ENCODE data around the gene WDTC1.
A peak's percentile ranks its signal among the peaks of the same experiment; 100 is the strongest.
"Not testable (repeated sequence)": the region's sequence is repeated elsewhere in the genome, so short reads cannot be mapped to it uniquely, and the experiment has no call there.

Gene WDTC1

DNA sequence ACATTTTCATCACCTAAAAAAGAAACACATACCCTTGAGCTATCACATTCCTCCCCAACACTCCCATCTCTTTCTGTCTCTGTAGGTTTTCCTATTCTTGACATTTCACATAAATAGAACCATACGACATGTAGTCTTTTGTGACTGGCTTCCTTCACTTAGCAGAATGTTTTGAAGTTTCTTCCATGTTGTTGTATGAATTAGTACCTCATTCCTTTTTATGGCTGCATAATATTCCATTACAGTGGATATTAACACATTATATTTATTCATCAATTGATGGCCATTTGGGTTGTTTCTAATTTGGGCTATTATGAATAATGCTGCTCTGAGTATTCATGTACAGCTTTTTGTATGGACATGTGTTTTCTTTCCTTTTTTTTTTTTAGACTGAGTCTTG is 11.8 kb downstream of the WDTC1 start:
- no peak for DNase-seq (ENCODE audit: low read depth)

- DNase-seq (ENCODE audit: low read depth) = no peak
Observed at GRCh38 chr1:27253596-27253995, 19.2 kb downstream of the WDTC1 start.

- DNase-seq (ENCODE audit: low read depth) = no peak
Observed at GRCh38 chr1:27255136-27255535, 20.7 kb downstream of the WDTC1 start.

GRCh38 chr1:27257155-27257554 is 22.7 kb downstream of the WDTC1 start:
- no peak for DNase-seq (ENCODE audit: low read depth)

DNA sequence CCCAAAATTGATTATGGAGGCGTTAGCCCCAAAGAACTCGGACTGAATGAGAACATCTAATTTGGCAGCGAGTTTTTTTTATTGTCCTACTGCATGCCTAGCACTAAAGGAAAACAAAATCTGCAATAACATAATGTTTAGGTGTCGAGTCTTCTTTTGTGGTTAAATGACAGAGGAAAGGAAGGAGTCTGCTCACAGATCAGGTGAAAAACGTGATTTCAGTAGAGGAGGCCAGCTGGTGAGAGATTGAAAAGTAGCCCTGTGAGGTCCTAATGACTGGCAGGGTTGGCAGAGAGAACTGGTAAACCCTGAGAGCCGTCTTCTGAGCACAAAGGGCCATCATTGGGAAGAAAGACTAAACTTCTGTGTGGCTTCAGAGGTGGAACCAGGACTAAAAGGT is 24.2 kb downstream of the WDTC1 start:
- DNase-seq (ENCODE audit: low read depth) = no peak

DNA sequence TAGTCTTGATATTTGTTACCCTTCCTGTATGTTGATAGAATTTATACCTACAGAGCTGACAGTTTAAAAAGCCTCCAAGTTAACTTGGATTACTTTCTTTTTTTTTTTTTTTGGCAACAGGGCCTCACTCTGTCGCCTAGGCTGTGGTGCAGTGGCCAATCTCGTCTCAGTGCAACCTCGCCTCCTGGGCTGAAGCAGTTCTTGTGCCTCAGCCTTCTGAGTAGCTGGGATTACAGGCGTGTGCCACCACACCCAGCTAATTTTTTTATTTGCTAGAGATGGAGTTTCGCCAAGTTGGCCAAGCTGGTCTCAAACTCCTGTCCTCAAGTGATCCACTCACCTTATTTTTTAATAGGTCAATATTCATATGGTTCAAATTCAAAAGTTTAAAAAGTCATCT is 32.7 kb downstream of the WDTC1 start:
- no peak for DNase-seq (ENCODE audit: low read depth)

DNA sequence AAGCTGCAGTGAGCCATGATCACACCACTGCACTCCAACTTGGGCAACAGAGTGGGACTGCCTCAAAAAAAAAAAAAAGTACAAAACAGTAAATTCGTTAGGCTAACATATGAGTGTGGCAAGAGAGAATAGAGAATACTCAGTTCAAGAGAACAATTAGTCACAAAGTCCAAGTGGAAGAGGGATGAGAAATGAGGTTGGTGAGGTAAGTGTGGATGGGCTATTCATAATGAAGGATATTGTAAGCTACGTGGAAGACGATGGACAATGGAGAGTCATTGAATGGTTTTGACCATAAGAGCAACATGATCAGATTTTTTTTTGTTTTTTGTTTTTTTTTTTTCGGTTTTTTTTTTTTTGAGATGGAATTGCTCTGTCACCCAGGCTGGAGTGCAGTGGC is 34.8 kb downstream of the WDTC1 start:
- DNase-seq (ENCODE audit: low read depth) = no peak

GRCh38 chr1:27274204-27274603 is 39.8 kb downstream of the WDTC1 start:
- DNase-seq (ENCODE audit: low read depth) = no peak

DNA sequence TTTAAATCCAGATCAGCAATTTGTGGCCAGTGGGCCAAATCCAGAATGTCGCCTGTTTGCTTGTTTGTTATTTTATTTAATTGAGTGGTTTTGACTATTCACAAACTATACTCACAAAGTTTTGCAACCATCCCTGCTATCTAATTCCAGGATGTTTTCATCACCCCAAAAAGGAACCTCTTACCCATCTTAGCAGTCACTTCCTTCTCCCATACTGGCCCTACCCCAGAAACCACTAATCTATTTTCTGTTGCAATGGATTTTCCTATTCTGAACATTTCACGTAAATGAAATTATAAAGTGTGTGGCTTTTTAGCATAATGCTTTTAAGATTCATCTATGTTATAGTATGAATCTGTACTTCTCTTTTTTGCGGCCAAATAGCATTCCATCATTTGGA is 41.3 kb downstream of the WDTC1 start:
- DNase-seq (ENCODE audit: low read depth) = no peak

- DNase-seq (ENCODE audit: low read depth) = peak; percentile 78
Observed at GRCh38 chr1:27284425-27285273, 50.2 kb downstream of the WDTC1 start.

DNA sequence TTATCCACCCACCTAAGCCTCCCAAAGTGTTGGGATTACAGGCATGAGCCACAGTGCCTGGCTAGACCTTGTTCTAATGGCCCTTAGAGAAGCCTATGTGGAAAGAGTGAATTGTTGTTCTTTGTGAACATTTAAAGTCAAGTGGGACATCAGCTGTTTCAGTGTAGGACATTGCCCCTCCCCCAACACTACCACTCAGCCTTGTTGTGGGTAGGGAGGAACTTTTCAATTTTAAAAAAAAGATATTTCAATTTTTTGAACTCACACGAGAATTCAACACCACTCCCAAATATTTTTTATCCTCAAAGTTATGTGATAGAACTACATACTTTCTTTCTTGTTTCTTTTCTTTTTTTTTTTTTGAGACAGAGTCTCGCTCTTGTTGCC is 50.8 kb downstream of the WDTC1 start:
- no peak for DNase-seq (ENCODE audit: low read depth)

GRCh38 chr1:27285821-27286220 is 51.4 kb downstream of the WDTC1 start:
- not testable (repeated sequence) for DNase-seq (ENCODE audit: low read depth)

DNA sequence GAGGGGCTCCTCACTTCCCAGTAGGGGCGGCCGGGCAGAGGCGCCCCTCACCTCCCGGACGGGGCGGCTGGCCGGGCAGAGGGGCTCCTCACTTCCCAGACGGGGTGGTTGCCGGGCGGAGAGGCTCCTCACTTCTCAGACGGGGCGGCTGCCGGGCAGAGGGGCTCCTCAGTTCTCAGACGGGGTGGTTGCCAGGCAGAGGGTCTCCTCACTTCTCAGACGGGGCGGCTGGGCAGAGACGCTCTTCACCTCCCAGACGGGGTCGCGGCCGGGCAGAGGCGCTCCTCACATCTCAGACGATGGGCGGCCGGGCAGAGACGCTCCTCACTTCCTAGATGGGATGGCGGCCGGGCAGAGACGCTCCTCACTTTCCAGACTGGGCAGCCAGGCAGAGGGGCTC is 54.7 kb downstream of the WDTC1 start:
- DNase-seq (ENCODE audit: low read depth) = not testable (repeated sequence)

- no peak for DNase-seq (ENCODE audit: low read depth)
Observed at GRCh38 chr1:27290581-27290980, 56.1 kb downstream of the WDTC1 start.

GRCh38 chr1:27292106-27292505 is 57.7 kb downstream of the WDTC1 start:
- DNase-seq (ENCODE audit: low read depth) = no peak

- DNase-seq (ENCODE audit: low read depth) = no peak
Observed at GRCh38 chr1:27293915-27294314, 59.5 kb downstream of the WDTC1 start.

GRCh38 chr1:27296773-27297291 is 62.4 kb downstream of the WDTC1 start:
- peak; percentile 54 for DNase-seq (ENCODE audit: low read depth)

- no peak for DNase-seq (ENCODE audit: low read depth)
Observed at GRCh38 chr1:27297903-27298302, 63.5 kb downstream of the WDTC1 start.

- no peak for DNase-seq (ENCODE audit: low read depth)
Observed at GRCh38 chr1:27298632-27299384, 64.4 kb downstream of the WDTC1 start.

DNA sequence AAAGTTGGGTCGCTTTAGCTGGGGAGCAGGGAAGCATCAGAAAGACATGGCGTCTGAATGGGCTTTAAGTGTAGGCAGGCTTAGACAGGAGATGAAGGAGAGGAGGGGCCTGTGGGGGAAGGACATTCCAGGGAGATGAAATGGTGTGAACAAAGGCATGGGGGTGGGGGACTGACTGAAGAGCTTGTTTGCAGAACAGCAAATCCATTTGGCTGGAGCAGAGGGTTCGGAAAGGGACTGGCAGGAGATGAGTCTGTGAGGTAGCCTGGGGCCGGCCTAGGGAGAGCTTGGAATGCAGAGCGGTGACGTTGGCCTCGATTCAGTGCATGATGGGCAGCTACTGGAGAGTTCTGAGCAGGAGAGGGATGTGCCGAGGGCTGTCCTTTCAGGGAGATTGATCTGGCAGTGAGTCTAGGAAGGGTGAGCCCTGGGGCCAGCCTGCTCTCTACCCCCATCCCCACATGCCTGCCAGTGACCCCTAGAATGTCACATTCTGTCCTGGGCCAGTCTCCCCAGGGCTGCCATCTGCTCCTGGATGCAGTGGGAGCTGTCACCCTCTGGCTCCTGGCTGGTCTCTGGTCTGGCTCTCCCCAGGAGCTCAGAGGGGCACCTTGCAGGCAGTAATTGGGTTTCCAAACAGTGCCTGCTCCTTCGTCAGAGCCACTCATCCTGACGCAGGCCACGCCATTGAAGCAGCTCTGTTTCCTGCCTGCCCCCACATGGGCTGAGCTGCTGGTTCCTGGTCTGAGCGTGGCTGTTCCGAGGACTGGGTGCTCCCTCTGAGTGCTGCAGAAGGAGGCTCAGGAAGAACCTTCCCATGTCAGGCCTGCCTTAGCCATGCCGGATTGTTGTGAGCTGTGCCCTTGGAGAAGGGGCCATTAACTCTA is 65.2 kb downstream of the WDTC1 start:
- no peak for DNase-seq (ENCODE audit: low read depth)

DNA sequence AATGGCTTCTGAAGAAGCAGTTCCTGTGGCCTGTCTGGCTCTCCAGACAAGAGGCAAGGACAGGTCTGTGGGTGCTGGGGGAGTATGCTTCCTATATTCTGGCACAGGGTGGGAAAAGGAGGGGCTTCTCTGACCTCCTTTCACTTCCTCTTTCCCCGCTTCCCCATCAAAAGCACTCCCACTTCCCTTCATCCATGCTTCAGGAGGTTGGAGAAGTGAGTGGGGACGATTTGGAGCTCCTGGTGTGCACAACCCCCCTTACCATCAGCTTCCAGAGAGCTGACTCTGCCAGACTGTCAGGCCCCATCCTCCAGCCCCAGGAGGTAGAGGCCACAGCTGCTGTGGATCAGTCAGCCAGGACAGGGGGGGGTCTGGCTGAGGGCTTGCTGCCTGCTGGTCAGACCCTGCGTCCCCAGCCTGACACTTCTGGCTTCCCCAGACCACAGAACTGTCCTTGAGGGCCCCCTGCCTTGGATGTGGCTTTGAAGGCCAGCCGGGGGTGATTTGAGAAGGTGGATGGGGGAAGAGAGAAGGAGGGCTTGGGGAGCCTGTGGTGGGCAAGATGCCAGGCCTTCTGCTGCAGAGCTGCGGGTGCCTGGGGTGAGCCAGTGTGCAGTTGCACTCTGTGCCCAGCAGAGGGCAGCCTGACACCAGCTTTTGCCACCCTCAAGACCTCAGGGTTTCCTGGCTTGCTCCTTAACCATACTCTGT is 66.1 kb downstream of the WDTC1 start:
- DNase-seq (ENCODE audit: low read depth) = peak; percentile 49

GRCh38 chr1:27301052-27301422 is 66.6 kb downstream of the WDTC1 start:
- DNase-seq (ENCODE audit: low read depth) = no peak

Data from stimulated activated CD8-positive, alpha-beta memory T cell treated with anti-CD3 and anti-CD28 coated beads, Interleukin-4, amount 100 ng/mL, for 24 hours (primary cell).